Stimulated activated CD4-positive, alpha-beta T cell treated with anti-CD3 and anti-CD28 coated beads, Interleukin-1b, Interleukin-23, amount 100 ng/mL, for 4 hours (primary cell): ENCODE data around the gene SRGAP2.
"Not testable (repeated sequence)": the region's sequence is repeated elsewhere in the genome, so short reads cannot be mapped to it uniquely, and the experiment has no call there.

Source experiments
- DNase-seq, 2 donors: peaks; one replicate each; pipeline ENCODE4 v3.0.0-alpha.2; 2020; ENCODE audit warnings: low read depth in 2 of 2

SRGAP2 gene

DNA sequence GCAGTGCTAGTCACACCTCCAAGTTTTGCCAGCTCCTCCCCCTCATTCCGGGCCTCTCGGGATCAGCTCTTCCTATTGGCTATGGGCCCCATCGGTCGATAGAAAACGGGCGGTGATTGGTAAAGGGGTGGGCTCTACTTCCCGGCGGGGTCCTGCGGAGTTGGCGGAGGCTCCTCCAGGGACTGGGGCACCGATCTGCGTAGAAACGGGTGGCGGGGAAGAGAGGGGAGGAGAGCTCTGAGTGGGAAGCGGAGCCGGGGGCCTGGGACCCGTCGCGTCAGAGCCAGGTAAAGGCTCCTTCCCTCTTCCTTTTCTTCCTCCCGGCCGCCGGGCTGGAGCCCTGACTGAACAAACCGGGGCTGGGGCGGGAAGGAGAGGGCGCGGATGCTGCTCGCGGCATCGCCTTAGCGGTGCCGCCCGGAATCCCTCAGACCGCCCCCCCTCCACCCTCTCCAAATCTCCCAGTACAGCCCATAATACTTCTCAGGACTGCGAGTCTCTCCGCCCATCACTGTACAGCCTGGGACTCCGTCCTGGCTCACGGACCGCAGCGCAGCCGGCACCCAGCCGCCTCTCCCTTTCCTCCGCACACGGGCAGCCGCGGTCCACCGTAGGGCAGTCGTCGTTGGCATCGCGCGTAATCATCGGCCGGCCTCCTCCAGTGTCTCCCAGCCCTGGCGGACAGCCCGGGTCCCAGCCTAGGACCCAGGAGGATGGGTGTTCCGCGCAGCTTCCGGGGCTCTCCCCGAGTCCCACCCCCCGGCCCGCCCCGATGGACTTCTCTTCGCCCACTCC, at the start of gene SRGAP2:
SRGAP2 (plus strand) TSS at position 178 of the 795 bp plus-strand sequence. CDS start 2,430 bp downstream, outside the sequence.
- DNase-seq: peak; percentile 8 to 34

DNA sequence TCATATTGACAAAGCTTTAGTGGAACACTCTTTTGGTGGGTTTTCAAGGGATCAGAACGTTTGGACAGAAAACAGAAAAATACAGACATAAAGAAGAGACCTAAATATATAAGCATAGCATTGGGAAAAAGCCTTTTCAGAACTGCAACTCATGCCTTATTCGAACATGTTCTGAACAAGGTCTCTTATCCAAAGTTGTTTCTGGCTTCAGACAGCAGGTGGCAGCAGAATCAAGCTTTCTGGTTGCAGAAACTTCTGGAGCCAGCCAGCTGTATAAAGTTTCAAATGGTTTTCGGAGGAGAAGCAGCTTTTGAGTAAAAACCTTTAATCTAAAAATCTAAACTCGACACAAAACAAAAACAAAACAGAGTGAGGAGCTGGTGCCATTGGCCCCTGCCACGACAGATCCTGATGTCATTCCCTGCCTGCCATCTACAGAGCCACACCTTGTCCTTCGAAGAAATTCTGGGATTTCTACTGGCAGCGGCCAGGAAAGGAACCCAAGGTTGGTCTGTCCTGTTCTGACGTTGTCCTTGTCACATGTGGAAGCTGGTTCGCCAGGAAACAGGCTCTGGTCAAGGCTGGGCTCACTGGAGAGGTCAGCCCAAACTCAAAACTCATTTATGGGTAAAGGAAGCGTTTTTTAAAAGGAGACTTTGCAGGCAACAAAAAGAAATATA, 35.9 kb upstream of the SRGAP2 start:
- DNase-seq: not testable (repeated sequence)

DNA sequence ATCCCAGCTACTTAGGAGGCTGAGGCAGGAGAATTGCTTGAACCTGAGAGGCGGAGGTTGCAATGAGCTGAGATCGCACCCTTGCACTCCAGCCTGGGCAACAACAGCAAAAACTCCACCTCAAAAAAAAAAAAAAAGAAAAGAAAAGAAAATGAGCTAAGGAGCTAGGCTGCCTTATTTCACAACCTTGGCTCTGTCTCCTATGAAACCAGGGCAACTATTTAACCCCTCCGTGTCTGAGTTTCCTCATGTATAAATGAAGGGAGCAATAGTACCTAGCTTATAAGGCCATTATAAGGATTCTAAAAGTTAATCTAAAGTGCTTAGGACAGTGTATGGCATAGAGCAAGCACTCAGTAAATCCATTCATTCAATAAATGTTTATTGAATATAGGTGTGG, 33.5 kb upstream of the SRGAP2 start:
- not testable (repeated sequence) for DNase-seq

DNA sequence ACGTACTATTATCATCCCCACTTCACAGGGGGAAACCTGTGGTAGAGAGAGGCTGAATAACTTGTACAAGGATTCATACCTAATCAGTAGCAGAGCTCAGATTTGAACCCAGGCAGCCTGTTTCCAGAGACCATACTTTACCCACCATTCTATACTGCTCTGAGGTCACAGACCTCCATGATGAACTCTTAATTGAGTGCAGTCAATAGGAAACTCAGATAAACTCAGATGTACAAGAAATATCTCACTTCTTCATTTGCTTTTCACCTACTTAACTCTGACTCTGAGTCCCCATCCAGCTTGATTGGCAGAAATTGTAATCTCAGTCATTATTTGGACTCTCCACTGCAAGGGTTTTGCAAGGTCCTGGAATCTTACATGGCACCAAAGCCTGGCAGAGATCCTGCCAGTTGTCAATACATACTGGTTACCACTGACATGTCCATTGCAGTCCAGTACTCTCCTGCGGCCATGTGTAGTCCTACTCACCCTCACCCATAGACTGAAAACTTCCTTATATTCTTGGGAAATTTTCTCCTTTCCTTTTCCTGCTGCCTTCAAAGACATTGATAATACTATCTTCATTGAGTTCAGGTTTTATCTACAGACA, 30.1 kb upstream of the SRGAP2 start:
- DNase-seq: not testable (repeated sequence)

DNA sequence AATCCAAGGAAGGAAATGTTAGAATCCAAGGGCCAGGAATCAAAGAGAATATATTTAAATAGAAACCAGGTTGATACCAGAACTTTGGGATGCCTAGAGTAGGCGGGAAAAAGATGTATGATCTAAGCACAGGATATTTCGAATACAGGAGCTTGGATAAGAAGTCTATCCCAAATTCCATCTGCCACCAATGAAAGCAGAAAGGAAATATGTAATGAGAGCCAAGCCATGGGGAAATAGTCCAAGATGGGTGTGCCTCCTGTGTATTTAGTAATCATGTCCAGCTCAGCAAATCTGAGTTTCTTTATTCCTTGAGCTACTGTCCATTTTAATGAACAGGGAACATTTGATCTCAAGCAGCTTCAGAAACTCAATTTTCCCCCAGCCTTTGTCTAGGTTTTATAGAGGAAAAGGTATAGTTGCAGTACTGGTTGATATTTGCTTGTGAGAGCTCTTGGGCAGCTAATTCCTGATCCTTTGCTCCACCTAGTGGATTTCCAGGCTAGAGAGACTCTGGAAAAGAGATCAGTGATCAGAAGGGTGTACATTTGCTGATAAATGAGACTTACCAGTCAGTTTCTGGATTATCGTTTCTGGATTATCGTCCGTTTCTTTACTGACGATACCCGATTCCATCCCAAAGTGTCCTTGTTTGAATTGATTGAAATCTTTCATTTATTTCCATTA, 29.0 kb upstream of the SRGAP2 start:
- DNase-seq: not testable (repeated sequence)

DNA sequence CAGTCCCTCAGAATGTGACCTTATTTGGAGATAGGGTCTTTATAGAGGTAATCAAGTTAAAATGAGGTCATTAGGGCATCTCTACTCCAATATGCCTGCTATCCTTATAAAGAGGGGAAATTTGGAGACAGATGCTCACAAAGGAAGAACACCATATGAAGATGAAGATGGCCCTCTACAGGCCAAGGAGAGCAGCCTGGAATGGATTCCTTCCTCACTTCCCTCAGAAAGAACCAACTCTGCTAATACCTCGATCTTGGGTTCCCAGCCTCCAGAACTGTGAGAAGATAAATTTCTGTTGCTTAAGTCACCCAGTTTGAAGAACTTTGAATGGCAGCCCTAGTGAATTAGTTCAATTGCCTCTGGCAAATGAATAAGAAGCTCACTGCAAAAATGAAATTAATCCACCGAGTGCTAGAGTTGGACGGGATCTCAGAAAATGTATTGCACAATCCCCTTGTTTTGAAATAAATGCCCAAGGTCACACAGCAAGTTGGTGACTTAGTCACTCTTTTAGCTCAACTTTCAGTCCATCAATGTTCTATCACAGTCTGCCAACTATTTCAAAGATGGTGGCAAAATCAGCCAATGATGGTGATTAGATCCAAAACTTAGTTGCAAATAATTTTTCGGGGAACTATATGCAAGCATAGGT, 27.8 kb upstream of the SRGAP2 start:
- not testable (repeated sequence) for DNase-seq

DNA sequence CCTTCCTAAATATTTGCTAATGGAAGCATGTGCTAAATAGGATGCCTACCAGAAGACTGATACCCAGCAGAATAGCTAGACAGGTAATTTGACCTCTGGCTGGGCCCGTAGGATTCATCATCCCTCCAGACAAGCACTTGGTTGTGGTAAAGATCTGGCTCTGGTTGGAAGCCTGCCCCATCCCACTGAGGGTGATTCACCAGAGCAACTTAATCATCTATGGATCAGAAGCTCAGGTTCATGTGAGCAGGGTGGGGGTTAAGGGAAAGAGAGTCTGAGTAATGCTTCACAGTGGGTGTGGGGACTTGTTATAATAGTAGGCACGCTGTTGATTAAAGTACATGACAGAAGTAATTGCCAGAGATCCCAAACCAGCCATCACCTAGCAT, 27.2 kb upstream of the SRGAP2 start:
- DNase-seq: not testable (repeated sequence)

DNA sequence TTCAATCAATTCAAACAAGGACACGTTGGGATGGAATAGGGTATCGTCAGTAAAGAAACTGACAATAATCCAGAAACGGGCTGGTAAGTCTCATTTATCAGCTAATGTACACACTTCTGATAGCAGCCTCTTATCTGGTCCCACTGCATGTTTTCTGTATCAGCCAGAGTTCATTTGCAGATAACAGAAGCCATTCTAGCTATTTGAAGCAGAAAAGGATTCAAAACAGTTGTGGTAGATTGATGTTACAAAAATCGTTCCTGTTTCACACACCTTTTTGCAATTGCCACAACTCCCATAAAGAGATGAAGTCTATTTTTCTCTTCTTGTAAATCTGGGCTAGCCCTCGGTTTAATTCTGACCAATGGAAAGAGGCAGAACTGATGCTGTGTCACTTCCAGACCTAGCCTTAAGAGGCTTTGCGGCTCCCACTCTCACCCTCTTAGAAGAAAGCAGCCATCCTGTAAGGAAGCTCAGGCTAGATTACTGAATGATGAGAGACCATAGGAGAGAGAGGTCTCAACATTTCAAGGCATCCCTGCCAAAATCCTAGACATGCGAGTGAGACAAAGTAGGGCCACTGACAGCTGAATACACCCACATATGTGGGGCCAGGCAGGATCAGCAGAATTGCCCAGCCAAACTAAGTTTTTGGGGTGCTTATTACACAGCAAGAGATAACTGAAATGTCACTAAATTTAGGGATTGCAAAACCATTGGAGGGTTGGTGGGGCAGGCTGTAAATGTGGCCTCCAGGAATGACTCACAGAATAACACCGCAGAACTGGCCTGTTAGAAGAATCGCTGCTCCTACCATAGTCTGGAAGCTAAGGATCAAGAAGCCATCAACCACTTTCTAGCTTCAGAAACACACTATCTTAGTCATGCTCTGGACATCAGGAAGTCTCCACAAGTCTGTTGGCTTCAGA, 25.0 kb upstream of the SRGAP2 start:
- DNase-seq: not testable (repeated sequence)

DNA sequence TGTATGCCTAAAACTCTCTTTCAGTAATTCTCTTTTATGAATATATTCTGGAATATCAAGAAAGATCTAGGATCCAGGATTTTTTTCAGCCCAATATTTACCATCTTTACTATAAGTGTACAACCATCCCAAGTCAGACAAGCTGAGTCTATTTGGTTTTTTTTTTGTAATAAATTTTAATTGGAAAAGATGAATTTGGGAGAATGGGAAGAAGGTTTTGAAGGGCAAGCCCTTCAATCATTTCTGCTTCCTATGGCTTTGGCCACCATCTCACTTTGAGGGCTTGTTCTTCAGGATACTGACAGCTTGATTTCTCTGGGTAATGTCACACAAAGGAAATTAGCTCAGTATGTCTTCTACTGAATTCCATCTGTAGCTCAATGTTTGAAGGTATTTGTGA, 23.7 kb upstream of the SRGAP2 start:
- not testable (repeated sequence) for DNase-seq

DNA sequence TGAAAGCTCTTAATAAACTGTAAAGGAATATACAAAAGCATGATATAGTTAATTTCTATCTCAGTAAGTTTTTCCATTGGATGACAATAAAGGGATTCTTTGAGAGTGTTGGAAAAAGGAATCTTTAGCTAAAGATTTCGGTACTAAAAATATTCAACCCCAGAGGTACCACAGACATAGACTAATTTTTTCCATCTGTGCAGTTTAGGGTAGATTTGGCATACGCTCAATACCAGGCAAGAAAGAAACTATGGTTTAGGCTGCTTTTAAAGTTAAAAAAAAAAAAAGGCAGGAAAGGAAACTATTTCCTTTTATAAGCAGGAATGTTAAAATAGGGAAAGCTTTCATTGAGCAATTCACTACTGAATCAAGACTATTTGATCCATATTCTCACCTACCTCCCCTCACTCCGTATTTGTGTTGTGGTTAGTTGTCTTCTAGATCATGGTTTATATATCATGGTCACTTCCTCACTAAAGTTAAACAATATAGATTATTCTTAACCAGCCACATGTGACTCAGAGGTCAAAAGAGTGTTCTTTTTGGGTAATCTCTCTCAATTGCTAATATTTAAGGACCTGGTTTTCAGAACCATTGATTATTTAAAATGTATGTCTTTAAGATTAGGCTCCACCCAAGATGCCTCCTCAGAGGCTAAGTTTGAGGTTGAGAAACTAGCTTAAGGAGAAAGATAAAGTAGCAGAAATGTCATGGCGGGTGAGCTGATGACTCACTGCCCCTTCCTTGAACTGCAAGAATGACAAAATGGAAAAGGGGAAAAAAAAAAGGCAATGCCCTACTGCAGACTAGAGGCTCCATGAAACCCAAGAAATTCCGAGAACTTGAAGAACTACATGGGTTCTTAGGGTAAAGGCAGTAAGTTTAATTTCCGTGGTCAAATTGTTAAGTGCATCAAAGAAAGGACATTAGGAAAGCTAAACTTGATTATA, 20.7 kb upstream of the SRGAP2 start:
- not testable (repeated sequence) for DNase-seq

DNA sequence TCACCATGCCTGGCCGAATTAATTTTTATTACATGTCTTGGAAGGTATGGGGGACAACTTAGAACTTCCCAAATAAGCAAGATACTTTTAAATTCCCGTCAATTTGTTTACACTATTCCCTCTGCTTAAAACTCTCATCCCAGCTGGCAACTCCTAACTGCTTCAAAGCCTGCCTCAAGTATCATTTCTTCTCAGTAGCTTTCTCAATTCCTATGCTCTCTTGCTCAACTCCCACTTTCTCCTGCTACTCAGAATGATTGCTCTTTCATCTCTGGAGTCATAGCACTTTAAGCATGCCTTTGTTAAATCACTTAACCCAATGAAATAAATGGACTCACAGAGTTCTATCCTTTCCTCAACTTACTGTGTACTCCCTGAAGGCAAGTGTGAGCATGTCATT, 19.6 kb upstream of the SRGAP2 start:
- DNase-seq: not testable (repeated sequence)

DNA sequence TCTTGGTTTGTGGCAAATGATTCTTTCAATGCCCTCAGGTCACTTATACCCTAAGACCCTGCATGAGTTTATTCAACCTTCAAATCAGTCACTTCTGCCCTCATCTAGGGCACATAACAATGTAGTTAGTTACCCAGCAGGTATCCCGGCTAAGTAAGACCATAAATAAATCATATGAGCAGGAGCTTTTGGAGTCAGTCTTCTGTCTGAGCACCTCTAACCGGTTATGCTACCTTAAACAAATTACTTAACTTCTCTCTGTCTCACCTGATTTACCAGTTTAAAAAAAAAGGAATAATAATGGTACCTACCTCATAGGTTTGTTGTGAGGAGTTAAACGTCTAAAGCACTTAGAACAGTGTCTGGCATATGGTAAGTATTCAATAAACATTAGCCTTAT, 17.6 kb upstream of the SRGAP2 start:
- DNase-seq: not testable (repeated sequence)

DNA sequence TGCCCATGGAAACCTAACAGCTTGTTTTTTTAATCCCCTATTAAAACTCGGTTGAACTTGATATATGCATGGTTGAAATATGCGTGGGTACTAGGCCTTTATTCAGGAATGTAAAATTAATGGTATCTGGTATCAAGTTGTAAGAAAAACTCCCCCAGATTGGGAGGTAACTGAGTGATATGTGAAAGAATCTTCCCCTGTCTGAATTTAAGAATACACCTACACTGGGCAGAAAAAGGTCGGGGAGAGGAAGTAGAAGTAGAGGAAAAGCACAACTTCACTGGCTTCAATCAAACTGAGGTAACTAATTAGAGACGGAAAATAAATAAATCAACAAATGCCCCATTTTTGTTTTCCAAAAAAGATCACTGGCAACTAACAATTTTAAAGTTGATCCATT, 16.5 kb upstream of the SRGAP2 start:
- DNase-seq: not testable (repeated sequence)

DNA sequence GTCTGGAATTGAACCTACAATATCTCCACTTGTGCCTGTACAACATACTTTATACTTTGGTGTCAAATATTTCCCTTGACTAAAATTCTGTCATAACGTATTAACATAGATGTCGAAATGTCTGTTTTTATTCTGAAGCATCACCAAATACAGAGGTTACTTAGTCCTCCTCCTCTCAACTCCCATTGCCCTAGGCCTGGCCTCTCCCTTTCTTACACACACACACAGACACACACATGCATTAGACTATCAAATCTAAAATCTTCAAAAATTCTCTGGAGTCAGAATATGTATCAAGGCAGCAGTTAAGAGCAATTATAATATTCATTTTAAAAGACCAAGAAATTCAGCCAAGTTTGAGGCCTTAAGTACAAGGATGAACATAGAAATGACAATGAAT, 8.2 kb upstream of the SRGAP2 start:
- DNase-seq: not testable (repeated sequence)

DNA sequence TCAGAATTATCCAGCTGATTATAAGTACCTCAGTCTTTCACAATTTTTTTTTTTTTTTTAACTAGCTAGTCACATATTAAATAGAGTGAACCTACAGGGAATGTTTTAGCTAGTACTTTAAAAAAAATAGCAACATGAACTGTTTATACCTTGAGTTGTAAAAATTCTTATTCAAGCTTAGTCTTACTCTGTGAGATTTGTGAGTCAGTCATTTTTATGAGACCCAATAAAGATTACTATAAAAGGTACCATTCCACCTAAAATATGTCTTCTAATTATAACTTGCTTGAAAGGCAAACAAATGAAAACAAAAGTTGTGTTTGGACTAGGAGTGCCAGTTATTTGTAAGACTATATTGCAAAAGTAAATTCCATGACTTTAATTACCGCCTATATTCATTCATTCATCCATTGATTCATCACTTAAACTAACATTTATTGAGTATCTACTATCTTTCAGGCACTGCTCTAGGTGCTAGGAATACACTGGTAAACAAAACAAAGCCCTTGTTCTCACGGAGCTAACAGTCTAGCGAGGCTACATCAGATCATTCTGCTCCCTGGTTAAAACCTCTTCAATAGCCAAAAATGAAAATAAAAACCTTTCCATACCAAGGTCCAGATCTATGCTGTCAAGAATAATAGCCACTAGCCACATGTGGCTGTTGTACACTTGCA, 6.5 kb upstream of the SRGAP2 start:
- not testable (repeated sequence) for DNase-seq

DNA sequence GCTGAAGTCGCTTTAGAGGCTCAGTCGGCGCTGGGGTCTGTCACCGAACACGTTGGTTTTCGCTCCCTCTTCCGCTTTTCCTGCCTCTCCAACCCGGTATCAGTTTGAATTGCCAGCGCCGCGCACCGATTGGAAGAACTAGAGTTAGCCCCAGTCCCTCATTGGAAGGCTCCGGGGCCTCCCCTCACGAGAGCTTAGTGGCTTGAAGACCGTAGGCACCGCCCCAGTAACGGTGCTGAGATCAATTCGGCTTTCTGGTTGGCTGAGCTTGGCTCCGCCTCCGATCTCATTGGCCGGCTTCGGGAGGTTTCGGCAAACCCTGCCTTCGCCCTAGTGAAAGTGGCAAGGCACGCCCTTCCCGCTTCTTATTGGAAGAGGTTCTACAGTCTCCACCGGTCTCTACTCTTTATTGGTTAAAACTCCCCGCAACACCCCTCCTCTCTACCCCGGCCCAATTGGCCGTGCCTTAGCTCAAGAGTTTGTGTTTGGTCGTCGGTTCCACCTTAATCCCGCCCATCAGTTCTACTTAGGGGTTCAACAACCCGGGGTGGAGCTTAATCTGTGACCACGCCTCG, 465 bp upstream of the SRGAP2 start, which contains the start of gene FAM72A:
FAM72A (minus strand) TSS at position 51 of the 575 bp plus-strand sequence. CDS start 814 bp downstream, outside the sequence.
- peak; percentile 79 to 89 for DNase-seq

DNA sequence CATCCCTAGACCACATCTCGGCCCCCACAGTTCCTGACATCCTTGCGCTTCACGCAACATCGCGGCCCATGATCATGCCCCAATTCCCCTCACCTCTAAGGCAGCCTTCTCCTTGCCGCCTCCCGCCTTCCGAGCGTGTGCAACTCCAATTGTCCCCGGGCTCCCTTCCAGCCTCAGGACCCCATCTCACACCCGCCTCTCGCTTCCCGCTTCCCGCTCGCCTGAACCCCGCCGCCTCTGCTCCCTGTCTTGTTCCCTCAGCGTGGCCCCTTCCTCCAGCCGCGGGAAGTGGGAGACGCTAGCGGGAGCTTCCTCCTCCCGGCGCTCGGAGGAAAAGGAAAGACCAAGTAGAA, 794 bp downstream of the SRGAP2 start:
- not testable (repeated sequence) for DNase-seq

DNA sequence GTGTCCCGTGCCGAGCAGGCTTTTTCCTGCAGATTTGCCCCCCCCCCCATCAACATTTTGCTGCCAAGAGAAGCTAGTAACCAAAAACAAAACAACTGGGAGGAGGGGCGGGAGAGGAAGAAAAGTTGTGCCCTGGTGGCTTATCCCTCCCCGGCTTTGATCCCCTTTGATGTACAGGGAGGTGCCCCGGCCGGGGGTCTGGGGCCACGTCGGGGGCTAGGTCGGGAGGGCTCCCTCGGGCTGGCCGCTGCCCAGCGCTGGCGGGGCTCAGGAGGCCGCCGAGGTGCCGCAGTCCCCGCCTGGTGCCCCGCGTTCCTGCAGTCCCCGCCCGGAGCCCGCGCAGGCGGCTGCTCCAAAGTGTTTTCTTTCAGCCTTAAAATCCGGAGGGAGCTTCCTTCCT, 1.5 kb downstream of the SRGAP2 start:
- not testable (repeated sequence) for DNase-seq
